GM19099 (cell line): ENCODE measurements around the gene TMEM63B.

ENCODE experiments used
- POLR2A ChIP-seq: IDR thresholded peaks from 3 replicates; pipeline ENCODE4 v1.6.1; 2011; ENCODE audit warnings: low read depth; ENCODE audit not compliant: insufficient read length; ENCODE audit errors: extremely low read depth

TMEM63B gene

GRCh38 chr6:44127186-44128019 is at the start of gene TMEM63B, which contains the start of gene MRPL14:
Gene TMEM63B, plus strand, starts transcription at chr6:44127554. Its CDS starts 7,031 bp downstream, at chr6:44134585.
Gene MRPL14, minus strand, starts transcription at chr6:44127452. Its CDS starts 10,841 bp downstream, at chr6:44116611.
- TF ChIP-seq POLR2A = peak; percentile 84

- TF ChIP-seq POLR2A = no peak
Observed at GRCh38 chr6:44078219-44078826, 49.0 kb upstream of the TMEM63B start.

DNA sequence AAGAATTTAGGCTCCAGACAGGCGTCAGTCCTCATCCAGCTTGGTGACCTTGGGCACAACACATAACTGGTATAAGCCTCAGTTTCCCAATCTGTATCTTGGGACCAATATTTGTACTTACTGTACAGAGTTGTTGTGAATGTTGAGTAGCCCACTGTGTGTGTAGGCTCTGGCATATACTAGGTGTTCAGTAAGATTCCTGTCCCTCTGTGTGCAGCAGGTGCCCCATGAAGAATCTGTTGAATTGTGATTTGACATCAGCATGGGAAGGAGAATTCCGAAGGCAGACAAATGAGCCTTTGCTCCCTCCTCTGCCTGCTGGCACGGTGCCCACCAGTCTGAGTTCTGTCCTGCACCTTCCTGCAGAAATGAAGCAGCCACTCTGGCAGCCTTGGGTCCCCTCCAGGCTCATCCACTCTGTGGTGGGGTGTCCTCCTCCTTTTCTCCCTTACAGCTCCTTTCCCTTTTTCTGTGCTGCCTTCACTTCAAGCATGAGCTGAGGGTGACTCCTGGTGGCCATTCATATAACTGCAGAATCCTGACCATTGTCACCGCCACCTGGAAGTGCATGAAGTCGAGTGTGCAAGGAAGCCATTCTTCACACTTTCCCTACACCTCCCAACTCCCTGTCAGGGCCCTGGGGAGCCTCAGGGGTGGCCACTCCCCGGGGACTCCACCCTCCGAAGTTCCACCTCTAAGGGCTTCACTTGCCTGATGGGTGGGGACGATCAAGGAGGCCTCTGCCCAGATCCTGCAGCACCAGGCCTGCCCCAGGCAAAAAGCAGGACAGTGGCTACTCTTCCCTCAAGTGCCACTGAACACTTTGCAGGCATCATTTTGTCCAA is 48.3 kb upstream of the TMEM63B start:
- no peak for TF ChIP-seq POLR2A

DNA sequence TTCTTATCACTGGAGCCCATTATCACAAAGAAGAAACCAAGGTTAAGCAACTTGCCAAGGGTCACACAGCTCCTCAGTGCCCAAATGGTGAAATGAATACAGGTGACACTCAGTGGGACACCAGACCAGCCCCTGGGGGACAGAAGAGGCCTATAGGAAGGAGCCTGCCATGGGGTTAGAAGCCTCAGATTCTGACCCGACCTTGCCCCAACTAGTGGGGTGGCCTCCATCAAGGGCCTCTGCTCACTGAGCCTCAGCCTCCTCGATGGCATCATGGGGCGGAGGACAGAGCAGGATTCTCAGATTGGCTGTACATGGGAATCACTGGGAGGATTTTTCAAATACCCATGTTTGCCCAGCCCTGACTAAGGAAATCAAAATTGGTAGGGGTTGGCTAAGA is 47.7 kb upstream of the TMEM63B start:
- no peak for TF ChIP-seq POLR2A

- TF ChIP-seq POLR2A = no peak
Observed at GRCh38 chr6:44080561-44081521, 46.5 kb upstream of the TMEM63B start.

DNA sequence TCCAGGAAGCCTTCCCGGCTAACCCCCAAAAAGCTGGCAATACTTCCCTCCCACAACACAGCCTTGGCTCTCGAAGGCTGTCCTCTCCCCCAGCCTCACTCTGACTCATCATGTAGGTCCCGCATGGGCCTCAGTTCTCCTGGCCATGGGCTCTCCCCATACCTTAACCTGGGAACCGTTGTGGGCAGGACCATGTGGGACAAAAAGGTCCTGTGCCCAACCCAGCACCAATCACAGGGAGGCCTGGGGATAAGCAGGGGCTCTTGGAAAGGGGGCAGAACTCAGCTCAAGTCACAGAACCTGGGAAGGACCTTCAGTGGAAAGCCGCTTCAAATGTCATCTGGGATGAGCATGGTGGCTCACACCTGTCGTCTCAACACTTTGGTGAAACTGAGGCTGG is 45.6 kb upstream of the TMEM63B start:
- TF ChIP-seq POLR2A = no peak

DNA sequence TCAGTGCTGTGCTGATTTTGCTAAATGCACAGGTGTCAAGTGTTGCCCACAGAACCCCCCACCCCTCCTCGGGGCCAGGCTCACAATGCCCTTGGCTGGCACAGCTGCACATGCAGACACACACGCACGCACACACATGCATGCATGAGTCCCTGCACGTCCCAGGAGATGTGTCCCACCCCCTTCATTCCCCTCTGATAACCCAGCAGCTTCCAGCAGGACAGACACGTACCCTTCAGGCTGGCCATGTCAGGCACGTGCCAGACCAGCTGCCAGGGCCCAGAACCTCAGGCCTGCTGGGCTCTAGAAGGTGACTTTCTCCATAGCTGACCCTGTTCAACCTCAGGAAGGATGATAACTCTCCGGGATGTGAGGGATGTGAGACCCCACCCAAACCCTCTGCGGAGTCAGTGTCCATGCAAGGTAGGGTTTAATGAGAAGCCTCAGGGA is 44.5 kb upstream of the TMEM63B start:
- no peak for TF ChIP-seq POLR2A

- no peak for TF ChIP-seq POLR2A
Observed at GRCh38 chr6:44084231-44085014, 42.9 kb upstream of the TMEM63B start.

DNA sequence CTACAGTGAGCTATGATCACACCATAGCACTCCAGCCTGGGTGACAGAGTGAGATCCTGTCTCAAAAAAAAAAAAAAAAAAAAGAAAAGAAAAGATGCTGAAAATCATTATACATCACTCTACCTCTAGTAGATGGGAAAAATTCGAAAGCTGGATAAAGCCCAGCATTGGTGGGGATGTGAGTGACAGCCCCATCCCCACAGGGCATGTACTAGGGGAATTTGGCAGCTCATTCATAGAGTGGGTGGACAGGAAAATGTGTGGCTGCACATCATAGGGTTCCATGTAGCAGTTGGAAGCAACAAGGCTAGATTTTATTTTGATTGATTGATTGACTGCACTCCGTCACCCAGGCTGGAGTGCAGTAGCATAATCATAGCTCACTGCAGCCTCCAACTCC is 42.1 kb upstream of the TMEM63B start:
- no peak for TF ChIP-seq POLR2A

DNA sequence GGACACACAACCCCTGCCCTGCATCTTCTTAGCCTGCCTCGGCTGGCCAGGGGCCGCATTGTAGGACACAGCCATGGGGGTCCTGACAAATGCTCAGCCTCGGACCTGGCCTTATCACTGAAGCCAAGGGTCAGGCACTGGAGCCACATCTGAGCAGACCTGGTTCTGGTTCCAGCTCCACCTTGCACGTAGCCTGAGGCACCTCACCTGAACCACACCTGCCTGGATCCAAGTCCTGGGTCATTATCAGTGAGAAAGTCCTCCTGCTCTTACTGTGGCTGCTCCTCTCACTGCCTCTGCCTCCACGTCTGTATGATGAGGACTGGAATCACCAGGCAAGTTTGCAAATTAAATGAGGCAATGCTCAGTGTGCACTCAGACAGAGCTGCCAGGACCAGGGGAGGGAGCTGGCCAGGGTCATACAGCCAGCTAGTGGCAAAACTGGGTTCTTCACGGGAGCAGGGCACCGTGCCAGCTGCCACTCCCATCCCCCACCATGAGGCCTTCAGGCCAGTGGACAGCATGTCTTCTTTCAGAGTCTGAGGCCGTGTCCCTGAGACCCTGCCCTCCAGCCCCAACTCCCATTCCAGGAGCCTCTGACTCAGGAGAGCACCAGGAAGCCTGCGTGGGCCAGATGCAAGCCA is 40.3 kb upstream of the TMEM63B start:
- TF ChIP-seq POLR2A = no peak

- TF ChIP-seq POLR2A = no peak
Observed at GRCh38 chr6:44087623-44088022, 39.7 kb upstream of the TMEM63B start.

- TF ChIP-seq POLR2A = no peak
Observed at GRCh38 chr6:44088827-44089590, 38.3 kb upstream of the TMEM63B start.
